ENCODE data around the gene SLC66A2.

SLC66A2 gene

DNA sequence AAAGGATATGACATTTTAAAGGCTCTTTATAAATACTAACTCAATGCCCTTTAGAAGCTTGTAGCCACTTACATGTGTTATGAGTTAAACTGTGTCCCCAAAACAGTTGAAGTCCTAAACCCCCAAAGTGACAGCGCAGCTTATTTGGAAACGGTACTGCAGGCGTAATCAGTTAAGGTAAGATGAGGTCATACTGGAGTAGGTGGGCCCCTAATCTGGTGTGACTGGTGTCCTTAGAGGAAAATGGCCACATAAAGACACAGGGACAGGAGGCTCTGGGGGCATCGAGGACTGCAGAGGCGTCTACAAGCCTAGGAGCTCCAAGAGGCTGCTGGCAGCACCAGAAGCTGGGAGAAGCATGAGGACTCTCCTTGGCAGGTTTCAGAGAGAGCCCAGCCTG is 28.4 kb upstream of the SLC66A2 start:
- TF ChIP-seq, protein P1, sequence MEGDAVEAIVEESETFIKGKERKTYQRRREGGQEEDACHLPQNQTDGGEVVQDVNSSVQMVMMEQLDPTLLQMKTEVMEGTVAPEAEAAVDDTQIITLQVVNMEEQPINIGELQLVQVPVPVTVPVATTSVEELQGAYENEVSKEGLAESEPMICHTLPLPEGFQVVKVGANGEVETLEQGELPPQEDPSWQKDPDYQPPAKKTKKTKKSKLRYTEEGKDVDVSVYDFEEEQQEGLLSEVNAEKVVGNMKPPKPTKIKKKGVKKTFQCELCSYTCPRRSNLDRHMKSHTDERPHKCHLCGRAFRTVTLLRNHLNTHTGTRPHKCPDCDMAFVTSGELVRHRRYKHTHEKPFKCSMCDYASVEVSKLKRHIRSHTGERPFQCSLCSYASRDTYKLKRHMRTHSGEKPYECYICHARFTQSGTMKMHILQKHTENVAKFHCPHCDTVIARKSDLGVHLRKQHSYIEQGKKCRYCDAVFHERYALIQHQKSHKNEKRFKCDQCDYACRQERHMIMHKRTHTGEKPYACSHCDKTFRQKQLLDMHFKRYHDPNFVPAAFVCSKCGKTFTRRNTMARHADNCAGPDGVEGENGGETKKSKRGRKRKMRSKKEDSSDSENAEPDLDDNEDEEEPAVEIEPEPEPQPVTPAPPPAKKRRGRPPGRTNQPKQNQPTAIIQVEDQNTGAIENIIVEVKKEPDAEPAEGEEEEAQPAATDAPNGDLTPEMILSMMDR (IDR thresholded peaks at IDR 0.05; ENCODE audit: low read depth, low read length) = no peak

DNA sequence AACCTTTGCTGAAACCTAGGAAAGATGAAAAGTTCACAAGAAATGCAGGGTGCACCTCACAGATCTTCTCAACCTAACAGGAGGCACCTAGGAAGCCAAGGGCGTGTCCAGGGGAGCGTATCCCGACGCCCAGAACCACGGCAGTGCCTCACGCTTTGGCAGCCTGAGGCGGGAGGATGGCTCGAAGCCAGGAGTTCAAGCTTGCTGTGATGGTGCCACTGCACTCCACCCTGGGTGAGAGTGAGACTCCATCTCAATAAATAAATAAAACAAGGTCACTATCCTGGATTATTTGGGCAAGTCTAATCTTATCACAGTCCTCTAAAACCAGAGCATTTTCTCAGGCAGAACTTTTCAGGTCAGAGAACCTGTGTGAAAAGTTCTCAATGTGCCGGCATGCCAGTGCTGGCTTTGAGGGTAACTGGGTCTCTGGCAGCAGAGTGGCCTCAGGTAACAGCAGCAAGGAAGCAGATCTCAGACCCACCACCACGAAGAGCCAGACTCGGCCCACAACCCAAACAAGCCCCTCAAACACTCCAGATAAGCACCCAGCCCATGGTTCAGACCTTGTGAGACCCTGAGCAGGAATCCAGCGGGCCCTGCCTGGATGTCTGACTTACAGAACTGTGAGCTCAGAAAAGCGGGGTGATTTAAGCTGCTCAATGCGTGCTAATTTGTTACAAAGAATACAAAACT is 24.7 kb upstream of the SLC66A2 start:
- H3K4me3 ChIP-seq (ENCODE audit: low read depth, low read length) = no peak overlapping the region
- TF ChIP-seq, protein P1 (IDR thresholded peaks at IDR 0.05; ENCODE audit: low read depth, low read length) = no peak

More for the DNA sequence above, 28.4 kb upstream of the SLC66A2 start:
- no peak overlapping the region for H3K4me3 ChIP-seq (ENCODE audit: low read depth, low read length)

DNA sequence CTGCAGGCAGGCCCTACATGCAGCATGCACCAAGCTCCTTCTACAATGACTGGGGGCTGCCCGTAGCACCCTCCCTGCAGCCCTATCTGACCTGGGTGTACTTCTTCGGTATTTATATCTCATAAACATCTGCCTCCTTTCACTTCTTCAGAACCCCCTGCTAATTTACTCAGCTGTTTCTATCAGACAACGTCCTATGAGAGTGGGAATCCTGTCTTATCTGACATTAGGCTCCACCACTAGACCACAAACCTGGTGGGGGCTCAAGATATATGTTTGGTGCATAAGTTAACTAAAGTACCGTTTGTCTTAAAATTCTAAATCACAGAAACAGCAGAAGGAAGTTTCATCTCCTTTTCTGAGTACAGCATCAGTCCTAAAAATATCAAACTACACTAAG is 23.6 kb upstream of the SLC66A2 start:
- no peak overlapping the region for H3K4me3 ChIP-seq (ENCODE audit: low read depth, low read length)
- TF ChIP-seq, protein P1 (IDR thresholded peaks at IDR 0.05; ENCODE audit: low read depth, low read length) = no peak

GRCh38 chr18:79974025-79974654 is 22.7 kb upstream of the SLC66A2 start:
- TF ChIP-seq, protein P1 (IDR thresholded peaks at IDR 0.05; ENCODE audit: low read depth, low read length) = no peak
- H3K4me3 ChIP-seq (ENCODE audit: low read depth, low read length) = no peak overlapping the region

DNA sequence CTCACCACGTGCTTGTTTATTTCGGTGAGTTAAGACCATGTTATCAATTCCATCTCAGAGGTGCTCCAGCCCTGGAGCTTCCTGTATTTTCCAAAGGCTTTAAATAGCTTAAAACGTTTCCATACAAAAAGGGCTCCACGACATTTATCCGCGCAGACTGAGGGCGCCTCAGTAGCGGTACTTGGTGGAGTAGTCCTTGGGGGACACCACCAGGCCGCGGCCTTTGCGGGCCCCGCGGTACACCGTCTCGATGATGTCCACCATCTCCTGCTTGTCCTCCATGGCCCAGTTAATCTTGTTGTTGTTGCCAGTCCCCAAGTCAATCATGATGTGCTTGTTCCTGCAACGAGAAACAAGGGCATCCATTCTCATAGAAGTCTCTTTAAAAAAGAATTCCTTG is 22.1 kb upstream of the SLC66A2 start:
- H3K4me3 ChIP-seq (ENCODE audit: low read depth, low read length) = no peak overlapping the region
- TF ChIP-seq, protein P1 (IDR thresholded peaks at IDR 0.05; ENCODE audit: low read depth, low read length) = no peak

DNA sequence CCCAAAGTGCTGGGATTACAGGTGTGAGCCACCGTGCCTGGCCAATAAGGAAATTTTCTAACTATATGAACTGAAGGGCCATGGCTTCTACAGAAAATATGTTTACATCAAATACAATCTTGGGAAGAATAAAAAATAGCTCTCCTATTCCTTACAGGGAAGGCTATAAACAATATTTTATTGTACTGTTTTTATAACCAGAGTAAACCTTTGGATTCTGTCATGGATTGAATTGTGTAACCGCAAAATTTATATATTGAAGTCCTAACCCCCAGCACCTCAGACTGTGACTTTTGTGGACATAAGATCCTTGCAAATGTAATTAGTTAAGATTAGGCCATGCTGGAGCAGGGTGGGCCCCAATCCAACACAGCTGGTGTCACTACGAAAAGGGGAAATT is 21.3 kb upstream of the SLC66A2 start:
- TF ChIP-seq, protein P1 (IDR thresholded peaks at IDR 0.05; ENCODE audit: low read depth, low read length) = no peak
- no peak overlapping the region for H3K4me3 ChIP-seq (ENCODE audit: low read depth, low read length)

- TF ChIP-seq, protein P1 (IDR thresholded peaks at IDR 0.05; ENCODE audit: low read depth, low read length) = no peak
- H3K4me3 ChIP-seq (ENCODE audit: low read depth, low read length) = no peak overlapping the region
Observed at GRCh38 chr18:79971986-79972385, 20.5 kb upstream of the SLC66A2 start.
